ENCODE data around the gene MAPRE2. TPM values are rescaled to one million over a fixed set of nuclear protein-coding genes. Genes with fewer than 3 reads are reported as not detected.

Gene MAPRE2
- total RNA-seq, 1 experiment from 2014 or later, result 29.4 TPM

GRCh38 chr18:35167332-35167731, 126.1 kb downstream of the MAPRE2 start:
- TF ChIP-seq, protein P1, sequence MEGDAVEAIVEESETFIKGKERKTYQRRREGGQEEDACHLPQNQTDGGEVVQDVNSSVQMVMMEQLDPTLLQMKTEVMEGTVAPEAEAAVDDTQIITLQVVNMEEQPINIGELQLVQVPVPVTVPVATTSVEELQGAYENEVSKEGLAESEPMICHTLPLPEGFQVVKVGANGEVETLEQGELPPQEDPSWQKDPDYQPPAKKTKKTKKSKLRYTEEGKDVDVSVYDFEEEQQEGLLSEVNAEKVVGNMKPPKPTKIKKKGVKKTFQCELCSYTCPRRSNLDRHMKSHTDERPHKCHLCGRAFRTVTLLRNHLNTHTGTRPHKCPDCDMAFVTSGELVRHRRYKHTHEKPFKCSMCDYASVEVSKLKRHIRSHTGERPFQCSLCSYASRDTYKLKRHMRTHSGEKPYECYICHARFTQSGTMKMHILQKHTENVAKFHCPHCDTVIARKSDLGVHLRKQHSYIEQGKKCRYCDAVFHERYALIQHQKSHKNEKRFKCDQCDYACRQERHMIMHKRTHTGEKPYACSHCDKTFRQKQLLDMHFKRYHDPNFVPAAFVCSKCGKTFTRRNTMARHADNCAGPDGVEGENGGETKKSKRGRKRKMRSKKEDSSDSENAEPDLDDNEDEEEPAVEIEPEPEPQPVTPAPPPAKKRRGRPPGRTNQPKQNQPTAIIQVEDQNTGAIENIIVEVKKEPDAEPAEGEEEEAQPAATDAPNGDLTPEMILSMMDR (conservative IDR thresholded peaks at IDR 0.05), result no peak

More at GRCh38 chr18:35167332-35167731, 126.1 kb downstream of the MAPRE2 start:
- no peaks in the 10 kb centered on the region for H3K9me3 Mint-ChIP-seq
- H3K56ac ChIP-seq (ENCODE audit: insufficient read length, low read depth, low read length), result no peak overlapping the region
- no peak overlapping the region for H2BK15ac ChIP-seq (ENCODE audit: low read depth, low read length)
- H4K91ac ChIP-seq (ENCODE audit: insufficient read length, low read depth, low read length), result no peak overlapping the region
- no peaks in the 10 kb centered on the region for H3K27me3 ChIP-seq (ENCODE audit: insufficient read depth, low read length)
- no peak overlapping the region for H2AK5ac ChIP-seq (ENCODE audit: insufficient read length, low read length)
- no peak overlapping the region for H3T11ph ChIP-seq (ENCODE audit: low read length)
- H3K4me2 ChIP-seq (ENCODE audit: insufficient read depth, insufficient read length, low read length), result no peak overlapping the region
- H3K79me1 ChIP-seq (ENCODE audit: insufficient read depth, low read depth, low read length, poor library complexity, severe bottlenecking), result no peaks in the 10 kb centered on the region
- H3K9ac ChIP-seq (ENCODE audit: extremely low read depth, insufficient read length, low read length), result no peak overlapping the region
- no peak overlapping the region for H3K18ac ChIP-seq (ENCODE audit: insufficient read length, low read depth, low read length)
- no peak overlapping the region for H3K4ac ChIP-seq (ENCODE audit: low read depth, low read length)
- no peak overlapping the region for H2BK12ac ChIP-seq (ENCODE audit: insufficient read length, low read depth, low read length)
- no peak overlapping the region for H3K27ac Mint-ChIP-seq
- no peak overlapping the region for H4K5ac ChIP-seq (ENCODE audit: insufficient read length, low read depth, low read length)
- H3K4me1 Mint-ChIP-seq, result peaks cover 9 to 11% of the 10 kb centered on the region in 2 experiments
- DNase-seq, result no peak
- WGBS (ENCODE audit: extremely low coverage, insufficient read length, low lambda C conversion rate), result no CpG with 5 or more reads among the region's 6 CpGs
- no peaks in the 10 kb centered on the region for H3K9me3 ChIP-seq (ENCODE audit: control insufficient read depth, low read depth, low read length)
- H3K4me3 Mint-ChIP-seq, result no peak overlapping the region
- H2BK120ac ChIP-seq (ENCODE audit: low read depth, low read length, poor library complexity, severe bottlenecking), result no peak overlapping the region
- no peak overlapping the region for H3K27ac ChIP-seq (ENCODE audit: insufficient read length, low read depth, low read length)
- H3K14ac ChIP-seq (ENCODE audit: insufficient read depth, low read length), result no peak overlapping the region
- no peaks in the 10 kb centered on the region for H3K79me2 ChIP-seq (ENCODE audit: insufficient read depth, low read length)
- H3K23me2 ChIP-seq (ENCODE audit: insufficient read length, low read depth, low read length, poor library complexity, severe bottlenecking), result no peaks in the 10 kb centered on the region
- no peaks in the 10 kb centered on the region for H3K36me3 Mint-ChIP-seq (ENCODE audit: insufficient read depth in 1 of 3, low read depth in 3 of 3)
- no peak overlapping the region for H3K23ac ChIP-seq (ENCODE audit: insufficient read length, low read depth, low read length)
- no peaks in the 10 kb centered on the region for H3K4me1 ChIP-seq (ENCODE audit: insufficient read depth, low read length)
- no peaks in the 10 kb centered on the region for H4K20me1 ChIP-seq (ENCODE audit: control insufficient read depth, insufficient read depth, insufficient read length)
- H2BK5ac ChIP-seq (ENCODE audit: insufficient read length, low read length), result no peak overlapping the region
- no peak overlapping the region for H2AFZ ChIP-seq (ENCODE audit: low read length)
- H4K8ac ChIP-seq (replicated peaks; ENCODE audit: insufficient read length, low read depth, low read length), result no peak overlapping the region
- H3K27me3 Mint-ChIP-seq (ENCODE audit: low read depth), result no peaks in the 10 kb centered on the region; the same call in 1 of the 2 replicates
- no peak overlapping the region for H2BK20ac ChIP-seq (ENCODE audit: low read depth, low read length, poor library complexity, severe bottlenecking)

Data from H9 (cell line).